ENCODE data around the gene SORBS2. TPM values are rescaled to one million over a fixed set of nuclear protein-coding genes. Genes with fewer than 3 reads are reported as not detected.

The SORBS2 gene
- total and polyA plus RNA-seq, 7 donors, result 7.9 to 1,032 (median 849) TPM

DNA sequence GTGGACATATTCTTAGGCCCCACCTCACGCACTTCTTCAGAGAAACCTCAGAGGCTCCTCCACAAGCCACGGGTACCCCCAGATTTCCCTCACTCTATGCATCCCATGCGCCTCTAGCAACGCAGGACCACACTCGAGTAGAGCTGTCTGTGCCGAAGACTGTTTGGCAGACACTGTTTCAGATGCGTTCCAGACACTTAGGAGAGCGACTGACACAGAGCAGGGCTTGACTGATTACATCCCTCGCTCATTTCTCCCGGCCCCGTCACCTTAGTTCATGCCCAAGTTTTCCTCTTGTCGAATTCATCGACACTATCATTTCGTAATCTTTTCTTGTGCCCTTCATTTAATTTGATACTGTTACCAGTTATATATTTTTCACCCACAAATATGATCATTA lies 15.0 kb downstream of the SORBS2 start:
- peaks cover 0 to 67% (median 49%) of the 10 kb centered on the region in 4 donors for H3K4me1 ChIP-seq

DNA sequence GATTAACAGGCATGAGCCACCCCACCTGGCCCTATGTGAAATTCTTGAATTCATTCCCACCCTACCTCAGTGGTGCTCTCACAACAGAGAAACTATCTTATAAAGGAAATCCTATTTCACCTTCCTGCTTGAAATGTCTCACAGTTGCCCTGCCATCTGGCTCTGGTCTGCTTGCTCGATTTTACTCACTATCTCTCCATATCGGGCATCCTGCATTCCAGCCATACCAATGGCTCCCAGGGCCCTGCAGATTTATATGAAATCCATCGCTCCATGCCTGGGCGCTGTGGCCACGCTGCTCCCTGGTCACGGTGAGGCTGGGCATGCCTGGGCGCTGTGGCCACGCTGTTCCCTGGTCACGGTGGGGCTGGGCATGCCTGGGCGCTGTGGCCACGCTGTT lies 15.8 kb downstream of the SORBS2 start:
- Histone ChIP-seq H3K9me3 (no peaks in the 10 kb centered on the region), H3K4me3 (no peak overlapping the region), H3K27me3 (no peaks in the 10 kb centered on the region), H3K36me3 (no peaks in the 10 kb centered on the region), H3K4me1 (peaks cover 0 to 67% (median 53%) of the 10 kb centered on the region in 4 donors), H3K27ac (peak overlapping the region in 3 of 4 donors; percentile 72 to 82 (median 72))
- 85 to 93% methylated on average over 11 of the region's 11 CpGs for WGBS, 2 donors
- intact Hi-C loops (cut with DNase I), result loop anchor here (5.0 kb wide), 1 partner anchor 59 kb away; no protein-coding TSS in a partner anchor
- no peak for DNase-seq
- TF ChIP-seq EP300 (IDR thresholded peaks at IDR 0.05) (no peak), POLR2AphosphoS5 (IDR thresholded peaks at IDR 0.05) (no peak), POLR2A (IDR thresholded peaks at IDR 0.05) (no peak)
- TF ChIP-seq, protein P1, sequence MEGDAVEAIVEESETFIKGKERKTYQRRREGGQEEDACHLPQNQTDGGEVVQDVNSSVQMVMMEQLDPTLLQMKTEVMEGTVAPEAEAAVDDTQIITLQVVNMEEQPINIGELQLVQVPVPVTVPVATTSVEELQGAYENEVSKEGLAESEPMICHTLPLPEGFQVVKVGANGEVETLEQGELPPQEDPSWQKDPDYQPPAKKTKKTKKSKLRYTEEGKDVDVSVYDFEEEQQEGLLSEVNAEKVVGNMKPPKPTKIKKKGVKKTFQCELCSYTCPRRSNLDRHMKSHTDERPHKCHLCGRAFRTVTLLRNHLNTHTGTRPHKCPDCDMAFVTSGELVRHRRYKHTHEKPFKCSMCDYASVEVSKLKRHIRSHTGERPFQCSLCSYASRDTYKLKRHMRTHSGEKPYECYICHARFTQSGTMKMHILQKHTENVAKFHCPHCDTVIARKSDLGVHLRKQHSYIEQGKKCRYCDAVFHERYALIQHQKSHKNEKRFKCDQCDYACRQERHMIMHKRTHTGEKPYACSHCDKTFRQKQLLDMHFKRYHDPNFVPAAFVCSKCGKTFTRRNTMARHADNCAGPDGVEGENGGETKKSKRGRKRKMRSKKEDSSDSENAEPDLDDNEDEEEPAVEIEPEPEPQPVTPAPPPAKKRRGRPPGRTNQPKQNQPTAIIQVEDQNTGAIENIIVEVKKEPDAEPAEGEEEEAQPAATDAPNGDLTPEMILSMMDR (IDR thresholded peaks at IDR 0.05), result no peak

More for the DNA sequence above, 15.0 kb downstream of the SORBS2 start:
- DNase-seq, result no peak
- no peaks in the 10 kb centered on the region for H3K36me3 ChIP-seq
- peak overlapping the region in 3 of 4 donors; percentile 73 to 80 (median 77) for H3K27ac ChIP-seq
- TF ChIP-seq POLR2AphosphoS5 (IDR thresholded peaks at IDR 0.05), result peak in 2 of 4 donors; percentile 66 to 77
- TF ChIP-seq, protein P1 (IDR thresholded peaks at IDR 0.05), result no peak
- no peak for TF ChIP-seq POLR2A (IDR thresholded peaks at IDR 0.05)
- TF ChIP-seq EP300 (IDR thresholded peaks at IDR 0.05), result no peak
- no peaks in the 10 kb centered on the region for H3K27me3 ChIP-seq
- H3K4me3 ChIP-seq, result peak overlapping the region in 2 of 4 donors; percentile 4 to 12
- intact Hi-C loops (cut with DNase I), result loop anchor here (5.0 kb wide), 1 partner anchor 60 kb away; no protein-coding TSS in a partner anchor
- 72 to 80% methylated on average over 14 of the region's 14 CpGs for WGBS, 2 donors
- H3K9me3 ChIP-seq, result no peaks in the 10 kb centered on the region

DNA sequence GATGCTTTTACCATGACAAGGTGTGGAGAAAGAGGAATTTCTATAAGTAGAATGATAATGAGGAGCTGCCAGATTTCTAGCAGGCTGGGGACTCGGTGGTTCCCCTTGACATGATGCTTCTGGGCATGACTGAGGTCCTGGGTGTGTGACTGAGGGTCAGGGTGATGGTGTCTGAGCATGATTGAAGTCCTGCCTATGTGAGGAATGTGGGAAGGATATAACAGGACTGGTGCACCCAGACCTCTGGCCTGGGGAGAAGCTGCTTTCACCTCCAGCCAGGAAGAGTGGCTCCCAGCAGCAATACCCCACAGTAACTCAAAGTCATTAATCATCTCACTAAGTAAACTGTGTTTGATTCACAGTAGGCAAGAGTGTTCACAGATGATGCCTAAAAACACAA lies 17.4 kb downstream of the SORBS2 start:
- Histone ChIP-seq H3K27ac (peak overlapping the region; percentile 2 to 82 (median 72)), H3K4me1 (peaks cover 0 to 67% (median 53%) of the 10 kb centered on the region in 4 donors), H3K4me3 (no peak overlapping the region), H3K27me3 (no peaks in the 10 kb centered on the region), H3K36me3 (no peaks in the 10 kb centered on the region), H3K9me3 (no peaks in the 10 kb centered on the region)
- 76 to 80% methylated on average over 1 of the region's 1 CpG for WGBS, 2 donors
- no peak for TF ChIP-seq EP300 (IDR thresholded peaks at IDR 0.05)
- TF ChIP-seq, protein P1 (IDR thresholded peaks at IDR 0.05), result no peak
- no peak for TF ChIP-seq POLR2A (IDR thresholded peaks at IDR 0.05)
- no peak for TF ChIP-seq POLR2AphosphoS5 (IDR thresholded peaks at IDR 0.05)
- intact Hi-C loops (cut with DNase I), result loop anchor here (5.0 kb wide), 1 partner anchor 57 kb away; no protein-coding TSS in a partner anchor
- no peak for DNase-seq

DNA sequence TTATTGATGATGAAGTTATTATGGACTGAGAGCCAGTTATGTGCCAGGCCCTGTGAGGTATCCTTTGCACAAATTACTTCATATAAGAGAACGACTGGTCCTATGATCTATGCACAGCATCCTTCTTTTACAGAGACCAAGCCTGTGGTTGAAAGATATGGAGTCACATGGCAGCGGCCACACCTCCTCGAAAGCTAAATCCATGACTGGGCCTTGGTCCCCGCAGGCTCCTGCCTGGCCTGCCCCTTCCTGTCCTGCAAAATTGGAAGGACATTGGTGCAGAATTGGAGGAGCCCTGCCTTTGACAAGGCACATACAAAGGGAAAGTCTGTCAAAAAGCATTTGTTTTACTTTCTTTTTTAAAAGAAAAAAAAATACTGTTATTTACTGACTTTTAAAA lies 18.3 kb downstream of the SORBS2 start:
- H3K27ac ChIP-seq, result peak overlapping the region; percentile 20 to 82 (median 72)
- H3K4me1 ChIP-seq, result peaks cover 0 to 60% (median 53%) of the 10 kb centered on the region in 4 donors
- H3K9me3 ChIP-seq, result no peaks in the 10 kb centered on the region
- WGBS, 2 donors, result 92 to 95% methylated on average over 4 of the region's 4 CpGs
- no peak overlapping the region for H3K4me3 ChIP-seq
- no peaks in the 10 kb centered on the region for H3K27me3 ChIP-seq
- no peak for DNase-seq
- TF ChIP-seq EP300 (IDR thresholded peaks at IDR 0.05) (no peak), POLR2AphosphoS5 (IDR thresholded peaks at IDR 0.05) (no peak), POLR2A (IDR thresholded peaks at IDR 0.05) (no peak)
- TF ChIP-seq, protein P1 (IDR thresholded peaks at IDR 0.05), result no peak
- no peaks in the 10 kb centered on the region for H3K36me3 ChIP-seq
- intact Hi-C loops (cut with DNase I), result no loop called here

DNA sequence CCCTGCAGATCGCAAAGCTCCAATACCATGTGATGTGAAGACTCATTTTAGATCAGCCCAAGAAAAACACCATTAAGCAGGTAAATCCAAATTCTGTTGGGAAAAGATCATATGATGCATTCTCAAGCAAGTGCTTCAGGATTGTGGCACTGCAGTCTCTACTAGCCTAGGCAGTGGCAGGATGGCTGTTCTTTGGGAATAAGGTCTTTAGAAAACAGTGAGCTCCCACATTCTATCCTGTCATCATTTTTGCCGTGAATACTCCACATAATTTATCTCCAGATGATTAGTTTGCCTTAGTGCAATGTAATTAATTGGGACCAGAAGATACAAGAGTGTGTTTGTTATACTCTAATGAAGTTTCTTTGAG lies 18.9 kb downstream of the SORBS2 start:
- WGBS, 2 donors, result 84 to 93% methylated on average over 2 of the region's 2 CpGs
- H3K27ac ChIP-seq, result peak overlapping the region; percentile 20 to 82 (median 72)
- H3K9me3 ChIP-seq, result no peaks in the 10 kb centered on the region
- intact Hi-C loops (cut with DNase I), result no loop called here
- H3K36me3 ChIP-seq, result no peaks in the 10 kb centered on the region
- H3K27me3 ChIP-seq, result no peaks in the 10 kb centered on the region
- no peak overlapping the region for H3K4me3 ChIP-seq
- no peak for TF ChIP-seq EP300 (IDR thresholded peaks at IDR 0.05)
- TF ChIP-seq POLR2AphosphoS5 (IDR thresholded peaks at IDR 0.05), result peak in 1 of 4 donors; percentile 4
- DNase-seq, result no peak
- H3K4me1 ChIP-seq, result peaks cover 0 to 57% (median 52%) of the 10 kb centered on the region in 4 donors
